Fibroblast of gingiva (primary cell): ENCODE measurements around the gene SPTBN5.

Experiments used
- DNase-seq: peaks from one replicate; pipeline ENCODE4 v3.0.0-alpha.2; 2011; ENCODE audit warnings: low read depth

The SPTBN5 gene

GRCh38 chr15:41903782-41904181, 9.9 kb upstream of the SPTBN5 start:
- no peak for DNase-seq

GRCh38 chr15:41901431-41901830, 7.6 kb upstream of the SPTBN5 start:
- DNase-seq = no peak

GRCh38 chr15:41900526-41901380, 6.9 kb upstream of the SPTBN5 start:
- no peak for DNase-seq

GRCh38 chr15:41899854-41900442, 6.1 kb upstream of the SPTBN5 start:
- DNase-seq = no peak

GRCh38 chr15:41897363-41897799, 3.5 kb upstream of the SPTBN5 start:
- no peak for DNase-seq

- no peak for DNase-seq
Measured at GRCh38 chr15:41896566-41896965, 2.7 kb upstream of the SPTBN5 start.

GRCh38 chr15:41895957-41896356, 2.1 kb upstream of the SPTBN5 start:
- no peak for DNase-seq

GRCh38 chr15:41895491-41895890, 1.6 kb upstream of the SPTBN5 start:
- no peak for DNase-seq

GRCh38 chr15:41894791-41895463, 1.1 kb upstream of the SPTBN5 start:
- peak; percentile 38 for DNase-seq

GRCh38 chr15:41894251-41894790, 468 bp upstream of the SPTBN5 start:
- no peak for DNase-seq

GRCh38 chr15:41892621-41893421, 1.0 kb downstream of the SPTBN5 start:
- no peak for DNase-seq

- DNase-seq = no peak
Measured at GRCh38 chr15:41891946-41892345, 1.9 kb downstream of the SPTBN5 start.

GRCh38 chr15:41891226-41891625, 2.6 kb downstream of the SPTBN5 start:
- no peak for DNase-seq

- no peak for DNase-seq
Measured at GRCh38 chr15:41890050-41890690, 3.7 kb downstream of the SPTBN5 start.

- DNase-seq = no peak
Measured at GRCh38 chr15:41888662-41889253, 5.1 kb downstream of the SPTBN5 start.

- no peak for DNase-seq
Measured at GRCh38 chr15:41887893-41888292, 6.0 kb downstream of the SPTBN5 start.

GRCh38 chr15:41887161-41887560, 6.7 kb downstream of the SPTBN5 start:
- no peak for DNase-seq

GRCh38 chr15:41886741-41887140, 7.1 kb downstream of the SPTBN5 start:
- DNase-seq = no peak

GRCh38 chr15:41885841-41886240, 8.0 kb downstream of the SPTBN5 start:
- DNase-seq = no peak

- DNase-seq = no peak
Measured at GRCh38 chr15:41885321-41885720, 8.5 kb downstream of the SPTBN5 start.

- no peak for DNase-seq
Measured at GRCh38 chr15:41884458-41884857, 9.4 kb downstream of the SPTBN5 start.
